H1 (cell line): ENCODE measurements around the gene GPR137. TPM values are rescaled to one million over a fixed set of nuclear protein-coding genes. Genes with fewer than 3 reads are reported as not detected.

ENCODE experiments used
- CTCF ChIA-PET: fragments of 300-600 bp; sonication (Branson Sonifier 250); formaldehyde crosslinking; loops from one replicate; lab custom pipeline; 2021; ENCODE audit not compliant: partially characterized antibody; lab: Charles Lee
- POLR2A ChIA-PET: fragments of 300-600 bp; sonication (Branson Sonifier 250); formaldehyde crosslinking; loops from one replicate; lab custom pipeline; 2021; ENCODE audit warnings: inconsistent platforms; ENCODE audit not compliant: partially characterized antibody; lab: Charles Lee
- DNase-seq, 2 experiments: peaks; one replicate each; pipeline versions ENCODE4 v3.0.0 to v3.0.0-alpha.2; 2010 to 2022; ENCODE audit warnings: low spot score in 2 of 2, low read depth in 1 of 2, mixed read lengths in 1 of 2
- FAIRE-seq: peaks from 2 replicates; lab custom pipeline; 2011; peaks lifted over from hg19 to GRCh38; lab: Jason Lieb, UNC
- H2AFZ ChIP-seq: 2 replicates; pipeline ENCODE4 v1.8.1; 2012; ENCODE audit warnings: low read length, inconsistent platforms
- H2AK5ac ChIP-seq: 2 replicates; pipeline ENCODE4 v1.6.1; 2013; ENCODE audit warnings: low read depth, low read length
- H2BK120ac ChIP-seq: replicated peaks from 2 replicates; pipeline ENCODE3; 2013; ENCODE audit warnings: low read depth, low read length, inconsistent platforms
- H2BK12ac ChIP-seq: 2 replicates; pipeline ENCODE4 v1.6.1; 2013; ENCODE audit warnings: low read depth, low read length
- H2BK15ac ChIP-seq: 2 replicates; pipeline ENCODE4 v1.6.1; 2013; ENCODE audit warnings: low read length
- H2BK20ac ChIP-seq: 2 replicates; pipeline ENCODE4 v1.6.1; 2013; ENCODE audit warnings: low read length
- H2BK5ac ChIP-seq: 2 replicates; pipeline ENCODE4 v1.6.1; 2013; ENCODE audit warnings: low read depth, low read length
- H3K14ac ChIP-seq: 2 replicates; pipeline ENCODE4 v1.6.1; 2013; ENCODE audit warnings: inconsistent platforms; ENCODE audit not compliant: insufficient read length
- H3K18ac ChIP-seq: 2 replicates; pipeline ENCODE4 v1.6.1; 2013; ENCODE audit warnings: low read length; ENCODE audit errors: extremely low read depth
- H3K23ac ChIP-seq: 2 replicates; pipeline ENCODE4 v1.6.1; 2013; ENCODE audit warnings: inconsistent platforms; ENCODE audit not compliant: insufficient read length
- H3K23me2 ChIP-seq: 2 replicates; pipeline ENCODE4 v1.6.1; 2013; ENCODE audit warnings: low read depth, low read length
- H3K27ac ChIP-seq: 2 replicates; pipeline ENCODE4 v1.6.1; 2011; ENCODE audit warnings: low read depth, low read length, inconsistent platforms
- H3K27me3 ChIP-seq, 4 experiments: replicated peaks in 1 of 4; 1 replicate in 1 of 4; 2 replicates in 3 of 4; pipeline versions ENCODE4 v1.6.1 to v1.8.1; 2011 to 2013; ENCODE audit warnings: low read length in 3 of 4, mild to moderate bottlenecking in 3 of 4, inconsistent platforms in 2 of 4, mixed read lengths in 2 of 4, moderate library complexity in 1 of 4; ENCODE audit not compliant: control insufficient read depth in 3 of 4, insufficient read depth in 3 of 4; ENCODE audit errors: extremely low read depth in 1 of 4
- H3K36me3 ChIP-seq, 4 experiments: 2 replicates each; pipeline versions ENCODE4 v1.6.1 to v1.8.1; 2011 to 2013; ENCODE audit warnings: mild to moderate bottlenecking in 4 of 4, low read length in 3 of 4, moderate library complexity in 2 of 4, control low read depth in 1 of 4, inconsistent platforms in 1 of 4; ENCODE audit not compliant: insufficient read depth in 4 of 4, control insufficient read depth in 2 of 4
- H3K4ac ChIP-seq: replicated peaks from 2 replicates; pipeline ENCODE3; 2013; ENCODE audit warnings: low read length, low read depth, mixed read lengths, inconsistent platforms; ENCODE audit not compliant: insufficient read length
- H3K4me1 ChIP-seq, 4 experiments: replicated peaks in 1 of 4; 1 replicate in 1 of 4; 2 replicates in 3 of 4; pipeline versions ENCODE4 v1.6.1 to v1.8.1; 2011 to 2013; ENCODE audit warnings: low read length in 3 of 4, inconsistent platforms in 2 of 4, mixed read lengths in 1 of 4; ENCODE audit not compliant: insufficient read depth in 4 of 4, control insufficient read depth in 3 of 4
- H3K4me2 ChIP-seq, 2 experiments: 2 replicates each; pipeline versions ENCODE4 v1.6.1 to v1.8.1; 2011 to 2013; ENCODE audit warnings: low read depth in 2 of 2, low read length in 2 of 2, control low read depth in 1 of 2, inconsistent platforms in 1 of 2, mild to moderate bottlenecking in 1 of 2; ENCODE audit not compliant: insufficient read depth in 1 of 2
- H3K4me3 ChIP-seq, 4 experiments: fragments of 200-600, 300-600 bp in 1 of 4; sonication (generic), shearing (Covaris generic), sonication (Bioruptor Twin) in 1 of 4; 2 replicates each; pipeline versions ENCODE4 v1.5.1 to v1.8.1; 2011 to 2016; ENCODE audit warnings: low read length in 4 of 4, low read depth in 3 of 4, control low read depth in 2 of 4, inconsistent platforms in 2 of 4, mild to moderate bottlenecking in 2 of 4, mixed read lengths in 1 of 4, moderate library complexity in 1 of 4; ENCODE audit not compliant: insufficient read depth in 2 of 4; ENCODE audit errors: extremely low read depth in 1 of 4
- H3K56ac ChIP-seq: replicated peaks from 2 replicates; pipeline ENCODE3; 2013; ENCODE audit warnings: low read depth, mild to moderate bottlenecking, mixed read lengths, low read length, inconsistent platforms; ENCODE audit not compliant: insufficient read length
- H3K79me1 ChIP-seq: 2 replicates; pipeline ENCODE4 v1.6.1; 2013; ENCODE audit warnings: low read depth, low read length, control low read depth
- H3K79me2 ChIP-seq, 2 experiments: 2 replicates each; pipeline versions ENCODE4 v1.6.1 to v1.8.1; 2012 to 2013; ENCODE audit warnings: low read length in 2 of 2, mild to moderate bottlenecking in 2 of 2, inconsistent platforms in 1 of 2; ENCODE audit not compliant: insufficient read depth in 2 of 2, control insufficient read depth in 1 of 2
- H3K9ac ChIP-seq, 4 experiments: replicated peaks in 1 of 4; 1 replicate in 1 of 4; 2 replicates in 3 of 4; pipeline versions ENCODE4 v1.6.1 to v1.8.1; 2011 to 2013; ENCODE audit warnings: low read depth in 3 of 4, low read length in 3 of 4, control low read depth in 2 of 4, mild to moderate bottlenecking in 2 of 4, moderate library complexity in 2 of 4, inconsistent platforms in 1 of 4; ENCODE audit errors: extremely low read depth in 1 of 4
- H3K9me3 ChIP-seq, 2 experiments: 2 replicates each; pipeline versions ENCODE4 v1.6.1 to v1.8.1; 2012 to 2013; ENCODE audit warnings: mild to moderate bottlenecking in 2 of 2, moderate library complexity in 2 of 2, control low read depth in 1 of 2, inconsistent platforms in 1 of 2, low read depth in 1 of 2, low read length in 1 of 2, mixed read lengths in 1 of 2; ENCODE audit not compliant: insufficient read depth in 2 of 2
- H4K20me1 ChIP-seq, 2 experiments: replicated peaks in 1 of 2; 2 replicates each; pipeline versions ENCODE3 to v1.8.1; 2011 to 2013; ENCODE audit warnings: inconsistent platforms in 2 of 2, low read length in 2 of 2, mild to moderate bottlenecking in 1 of 2; ENCODE audit not compliant: insufficient read depth in 2 of 2, control insufficient read depth in 1 of 2
- H4K5ac ChIP-seq: 2 replicates; pipeline ENCODE4 v1.6.1; 2013; ENCODE audit warnings: low read length, low read depth, mixed read lengths, inconsistent platforms; ENCODE audit not compliant: insufficient read length
- H4K8ac ChIP-seq: 2 replicates; pipeline ENCODE4 v1.8.0; 2013; ENCODE audit warnings: mild to moderate bottlenecking, moderate library complexity, low read length, inconsistent platforms; ENCODE audit not compliant: insufficient read depth; ENCODE audit errors: extremely low read depth
- H4K91ac ChIP-seq: replicated peaks from 2 replicates; pipeline ENCODE3; 2013; ENCODE audit warnings: low read length, mixed read lengths, inconsistent platforms; ENCODE audit not compliant: insufficient read length
- EP300 ChIP-seq, 2 experiments: IDR thresholded peaks; 1 replicate in 1 of 2; 2 replicates in 1 of 2; pipeline ENCODE4 v1.6.1; 2011 to 2012; ENCODE audit warnings: low read depth in 2 of 2, low read length in 2 of 2, mild to moderate bottlenecking in 2 of 2, borderline replicate concordance in 1 of 2, inconsistent platforms in 1 of 2, moderate library complexity in 1 of 2
- JUND ChIP-seq: IDR thresholded peaks from 2 replicates; pipeline ENCODE4 v1.6.1; 2011; ENCODE audit warnings: mild to moderate bottlenecking, improper control_type of control experiment, low read length
- MAFK ChIP-seq: IDR thresholded peaks from 2 replicates; pipeline ENCODE4 v1.6.1; 2012; ENCODE audit warnings: low read depth, mild to moderate bottlenecking, improper control_type of control experiment, low read length
- MAX ChIP-seq: IDR thresholded peaks from 2 replicates; pipeline ENCODE4 v1.6.1; 2012; ENCODE audit warnings: inconsistent platforms
- POLR2AphosphoS5 ChIP-seq: IDR thresholded peaks from 2 replicates; pipeline ENCODE4 v1.6.1; 2011; ENCODE audit warnings: low read depth, low read length
- RAD21 ChIP-seq, 2 experiments: IDR thresholded peaks in 1 of 2; conservative IDR thresholded peaks in 1 of 2; 2 replicates each; pipeline ENCODE4 v1.6.1; 2011; ENCODE audit warnings: low read depth in 2 of 2, low read length in 2 of 2, improper control_type of control experiment in 1 of 2, inconsistent platforms in 1 of 2, mild to moderate bottlenecking in 1 of 2, moderate library complexity in 1 of 2
- RNF2 ChIP-seq: fragments of 200-900, 300-1000 bp; sonication (generic); IDR thresholded peaks from 2 replicates; pipeline ENCODE4 v1.7.1; 2016; ENCODE audit warnings: borderline replicate concordance, low read depth, mild to moderate bottlenecking, antibody characterized with exemption, low read length; ENCODE audit not compliant: poor library complexity, severe bottlenecking; ENCODE audit errors: missing control alignments
- SP2 ChIP-seq: IDR thresholded peaks from 2 replicates; pipeline ENCODE4 v1.6.1; 2012; ENCODE audit warnings: mild to moderate bottlenecking, low read length, inconsistent platforms
- SRF ChIP-seq: IDR thresholded peaks from 2 replicates; pipeline ENCODE4 v1.6.1; 2011; ENCODE audit warnings: mild to moderate bottlenecking, low read depth, low read length, moderate library complexity
- USF2 ChIP-seq: IDR thresholded peaks from 2 replicates; pipeline ENCODE4 v1.6.1; 2011; ENCODE audit warnings: low read length, improper control_type of control experiment
- WGBS, 2 experiments: shearing (Covaris generic) in 1 of 2; methylation state at CpG; one replicate each; pipeline versions ENCODE4 v1.1.6 to v1.1.7; 2013 to 2015; ENCODE audit warnings: low lambda C conversion rate in 2 of 2, mixed read lengths in 2 of 2, inconsistent platforms in 1 of 2, low coverage in 1 of 2, missing lambda C conversion rate in 1 of 2; ENCODE audit not compliant: insufficient replicate concordance in 2 of 2, insufficient coverage in 1 of 2, insufficient read length in 1 of 2; ENCODE audit errors: extremely low coverage in 1 of 2, missing lambda C conversion rate in 1 of 2; 5-methylcytosine and 5-hydroxymethylcytosine counted together
- polyA plus RNA-seq, 7 experiments: library from polyadenylated mRNA; depleted of rRNA in 3 of 7; stranded (reverse) in 5 of 7; unstranded in 2 of 7; fragments of >200 nt in 5 of 7; fragments of 200-250 nt in 2 of 7; gene quantifications; 1 replicate in 5 of 7; 2 replicates in 1 of 7; 4 replicates in 1 of 7; pipeline versions ENCODE4 v1.2.1 to v1.2.3, GENCODE V29; 2011 to 2013; ENCODE audit warnings: missing spikeins in 2 of 7, mixed read lengths in 2 of 7
- total RNA-seq: library from RNA; stranded (reverse); fragmentation: NEBNext Ultra II Directional; extraction: Animal tissue kit (Norgen Biotek cat#: 25700); gene quantifications from 2 replicates; pipeline ENCODE4 v1.2.1, GENCODE V29; 2021

Gene GPR137
- total and polyA plus RNA-seq, 2 of the 8 experiments (the other 6 are each of a cell fraction or from before 2014, with no cell fraction given), result 36.2 to 37.8 TPM

- Histone ChIP-seq H3K4me2 (no peak overlapping the region), H3K14ac (no peak overlapping the region), H3K9me3 (no peaks in the 10 kb centered on the region), H4K91ac (no peak overlapping the region), H2AFZ (no peak overlapping the region), H3K36me3 (peaks cover 0 to 9% (median 0%) of the 10 kb centered on the region in 4 experiments; a peak in 1 of 8 replicates), H2BK12ac (no peak overlapping the region), H3K56ac (no peak overlapping the region), H4K20me1 (peaks cover 5 to 17% of the 10 kb centered on the region in 2 experiments), H3K27ac (no peak overlapping the region), H2AK5ac (no peak overlapping the region), H2BK5ac (no peak overlapping the region), H3K4me1 (peaks cover 0 to 12% (median 6%) of the 10 kb centered on the region in 4 experiments; a peak in 5 of 7 replicates), H3K79me2 (no peaks in the 10 kb centered on the region), H3K23ac (no peak overlapping the region), H2BK120ac (no peak overlapping the region), H3K4ac (no peak overlapping the region), H2BK20ac (no peak overlapping the region), H3K27me3 (peaks cover 40 to 51% (median 49%) of the 10 kb centered on the region in 4 experiments), H3K9ac (no peak overlapping the region), H2BK15ac (no peak overlapping the region), H3K4me3 (no peak overlapping the region), H3K18ac (no peak overlapping the region), H3K23me2 (peaks cover 15% of the 10 kb centered on the region; the same call in 1 of the 2 replicates), H4K5ac (no peak overlapping the region), H3K79me1 (no peaks in the 10 kb centered on the region), H4K8ac (no peak overlapping the region)
- FAIRE-seq, result no peak
- ChIA-PET POLR2A (interaction anchor here (0.6 to 2.8 kb wide), 6 partner anchors 9 to 45 kb away, joined by 3 to 10 read pairs (median 4); no protein-coding TSS in a partner anchor), CTCF (interaction anchor here (1.1 to 11.4 kb wide), 6 partner anchors 14 to 66 kb away, joined by 3 to 134 read pairs (median 6); partner anchors contain the start of genes CATSPERZ and ESRRA)
- WGBS, 2 experiments, result 87% methylated on average over 12 of the region's 13 CpGs; no CpG with 5 or more reads in 1 of the 2 experiments
- DNase-seq, result no peak
- TF ChIP-seq EP300 (IDR thresholded peaks at IDR 0.05; ENCODE audit: borderline replicate concordance in 1 of 2, low read depth in 2 of 2, low read length in 2 of 2) (no peak), RNF2 (no peak), SP2 (no peak), JUND (no peak), USF2 (no peak), MAFK (no peak), MAX (no peak), RAD21 (IDR thresholded peaks at IDR 0.05 in 1 of 2, conservative IDR thresholded peaks at IDR 0.05 in 1 of 2; ENCODE audit: low read depth in 2 of 2, low read length in 2 of 2) (no peak), POLR2AphosphoS5 (no peak), SRF (no peak)
Measured at GRCh38 chr11:64289002-64289564, 3.4 kb downstream of the GPR137 start.
